ENCODE data around the gene LINGO1. TPM values are rescaled to one million over a fixed set of nuclear protein-coding genes. Genes with fewer than 3 reads are reported as not detected.

Gene LINGO1
- total and polyA plus RNA-seq, 2 donors (not counting 3 experiments of a cell fraction or from before 2014, with no cell fraction given) = 0.15 to 0.33 TPM

DNA sequence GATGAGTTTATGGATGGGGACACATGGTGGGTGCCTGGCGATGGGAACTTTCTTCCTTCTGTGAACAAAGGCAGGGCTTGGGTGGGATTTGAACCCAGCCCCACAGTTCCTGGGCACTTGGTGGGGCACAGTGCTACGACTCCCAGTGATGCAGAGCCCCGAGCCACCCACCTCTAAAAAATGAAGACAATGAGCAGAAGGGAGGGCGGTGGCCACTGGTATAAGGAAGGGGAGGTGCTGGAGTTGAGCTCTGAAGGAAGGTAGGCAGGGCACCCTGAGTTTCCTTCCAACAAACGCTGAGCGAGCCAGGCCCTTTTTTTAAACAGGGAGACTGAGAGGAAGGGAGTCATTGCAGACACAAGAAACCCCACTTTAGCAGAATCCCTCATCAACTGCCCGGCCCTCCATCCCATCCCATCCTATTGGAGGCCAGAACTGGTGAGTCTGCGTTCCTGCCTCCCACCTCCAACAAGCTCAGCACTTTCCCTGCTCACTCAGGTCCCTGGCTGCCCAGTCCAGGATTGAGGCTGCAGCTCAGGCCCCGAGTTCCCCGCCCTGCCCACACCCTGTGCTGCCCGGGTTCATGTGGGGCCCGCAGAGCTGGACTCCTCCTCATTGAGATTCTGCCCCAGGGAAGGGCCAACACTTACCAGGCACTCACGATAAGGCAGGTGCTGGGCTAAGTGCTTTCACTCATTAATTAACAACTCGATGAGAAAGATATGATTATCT is 57.3 kb downstream of the LINGO1 start:
- ChIA-PET CTCF (interaction anchor here (1.0 to 2.0 kb wide), 3 partner anchors 32 to 456 kb away, joined by 3 to 4 read pairs (median 4); no protein-coding TSS in a partner anchor), POLR2A (no interaction called here)
- Histone ChIP-seq H3K79me2 (ENCODE audit: control insufficient read depth, insufficient read depth, low read length) (no peaks in the 10 kb centered on the region), H3K9me1 (replicated peaks; ENCODE audit: control insufficient read depth, extremely low read depth, insufficient read depth, low read length) (no peaks in the 10 kb centered on the region), H3K4me1 (ENCODE audit: control insufficient read depth, extremely low read depth, insufficient read depth, low read length) (no peaks in the 10 kb centered on the region), H3K4me2 (ENCODE audit: insufficient read depth, low read length) (no peak overlapping the region), H3K9me3 (replicated peaks; ENCODE audit: control insufficient read depth, insufficient read depth, low read length) (no peaks in the 10 kb centered on the region), H3K27me3 (ENCODE audit: control insufficient read depth in 2 of 2, insufficient read depth in 2 of 2, low read length in 2 of 2) (no peaks in the 10 kb centered on the region), H3K36me3 (ENCODE audit: control insufficient read depth in 2 of 2, extremely low read depth in 1 of 2, insufficient read depth in 2 of 2, low read length in 2 of 2) (no peaks in the 10 kb centered on the region), H3K4me3 (replicated peaks in 1 of 3; ENCODE audit: insufficient read depth in 1 of 3, low read depth in 1 of 3, low read length in 3 of 3) (no peak overlapping the region), H2AFZ (ENCODE audit: low read depth, low read length) (no peak overlapping the region), H3K27ac (ENCODE audit: insufficient read depth, low read depth, low read length) (no peak overlapping the region), H3K9ac (replicated peaks; ENCODE audit: extremely low read depth, insufficient read depth, low read length) (no peak overlapping the region), H4K20me1 (replicated peaks; ENCODE audit: control insufficient read depth, extremely low read depth, insufficient read depth, low read length) (no peaks in the 10 kb centered on the region)
- intact Hi-C loops (cut with micrococcal nuclease) = no loop called here
- BruUV-seq (replicated peaks) = no TSS peak
- dilution Hi-C loops (cut with MboI; ENCODE audit: extremely low pct_ligation_motif_present, low sequenced_read_pairs) = no loop called here
- TF ChIP-seq GATA2 (IDR thresholded peaks at IDR 0.05; ENCODE audit: insufficient read depth, insufficient read length, low read depth, low read length) (no peak), EZH2 (IDR thresholded peaks at IDR 0.05; ENCODE audit: borderline replicate concordance, low read depth, low read length, severe bottlenecking) (no peak), CTCF (IDR thresholded peaks at IDR 0.05; ENCODE audit: extremely low read depth in 1 of 2, insufficient read depth in 1 of 2, low read depth in 1 of 2, low read length in 2 of 2) (no peak), POLR2AphosphoS5 (IDR thresholded peaks at IDR 0.05; ENCODE audit: insufficient read depth, low read depth, low read length) (no peak), FOS (IDR thresholded peaks at IDR 0.05; ENCODE audit: borderline replicate concordance, insufficient read depth, low read length) (no peak), POLR2A (IDR thresholded peaks at IDR 0.05; ENCODE audit: low read depth, low read length) (no peak), JUN (IDR thresholded peaks at IDR 0.05; ENCODE audit: borderline replicate concordance, insufficient read depth, insufficient read length, low read depth) (no peak), MYC (IDR thresholded peaks at IDR 0.05; ENCODE audit: low read depth, low read length) (no peak)
- TF ChIP-seq, protein P1, sequence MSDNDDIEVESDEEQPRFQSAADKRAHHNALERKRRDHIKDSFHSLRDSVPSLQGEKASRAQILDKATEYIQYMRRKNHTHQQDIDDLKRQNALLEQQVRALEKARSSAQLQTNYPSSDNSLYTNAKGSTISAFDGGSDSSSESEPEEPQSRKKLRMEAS (IDR thresholded peaks at IDR 0.05; ENCODE audit: insufficient read depth, insufficient read length) = no peak
- no peak for FAIRE-seq
- DNase-seq (ENCODE audit: low read depth, low spot score) = no peak

Data from endothelial cell of umbilical vein (primary cell).